ENCODE results near the gene SDS. TPM values are rescaled to one million over a fixed set of nuclear protein-coding genes. Genes with fewer than 3 reads are reported as not detected.

Gene SDS
- total RNA-seq, 1 experiment from 2014 or later = not detected

GRCh38 chr12:113428482-113428881, 24.8 kb upstream of the SDS start:
- no TSS peak for BruUV-seq (replicated peaks)

GRCh38 chr12:113427882-113428281, 24.2 kb upstream of the SDS start:
- CTCF ChIA-PET = no interaction called here
- no peaks in the 10 kb centered on the region for H3K9me3 ChIP-seq (ENCODE audit: insufficient read depth, low read depth)
- no TSS peak for BruUV-seq (replicated peaks)
- 0 out of 2 replicates have a peak, but pooled peaks cover 4% of the 10 kb centered on the region for H3K4me1 ChIP-seq (replicated peaks; ENCODE audit: insufficient read depth)
- H3K36me3 ChIP-seq (ENCODE audit: low read depth) = no peaks in the 10 kb centered on the region
- intact Hi-C loops (cut with micrococcal nuclease; ENCODE audit: unreplicated experiment) = no loop called here
- no peaks in the 10 kb centered on the region for H4K20me1 ChIP-seq (ENCODE audit: insufficient read depth)
- H3K4me3 ChIP-seq = no peak overlapping the region
- no peak for DNase-seq
- H3K9me2 ChIP-seq (ENCODE audit: insufficient read depth) = no peaks in the 10 kb centered on the region
- no peaks in the 10 kb centered on the region; the same call in 1 of the 2 replicates for H3K79me2 ChIP-seq (ENCODE audit: low read depth)
- TF ChIP-seq CTCF (conservative IDR thresholded peaks at IDR 0.05) = no peak
- TF ChIP-seq EZH2 (IDR thresholded peaks at IDR 0.05; ENCODE audit: low read depth) = no peak
- H3K27me3 ChIP-seq (ENCODE audit: insufficient read depth, low read depth) = no peaks in the 10 kb centered on the region
- H3K27ac ChIP-seq = no peak overlapping the region
- no peak overlapping the region for H2AFZ ChIP-seq
- POLR2A ChIA-PET (ENCODE audit: unreplicated experiment) = no interaction called here
- no peaks in the 10 kb centered on the region for H3F3A ChIP-seq (ENCODE audit: insufficient read depth, low read depth)
- no peak overlapping the region for H3K4me2 ChIP-seq

More at GRCh38 chr12:113428482-113428881, 24.8 kb upstream of the SDS start:
- Histone ChIP-seq H3K4me3 (no peak overlapping the region), H3K36me3 (ENCODE audit: low read depth) (no peaks in the 10 kb centered on the region), H3K9me2 (ENCODE audit: insufficient read depth) (no peaks in the 10 kb centered on the region), H3K4me2 (no peak overlapping the region), H3K9me3 (ENCODE audit: insufficient read depth, low read depth) (no peaks in the 10 kb centered on the region), H3K4me1 (replicated peaks; ENCODE audit: insufficient read depth) (no peaks in the 10 kb centered on the region), H3K27ac (no peak overlapping the region), H3K79me2 (ENCODE audit: low read depth) (no peaks in the 10 kb centered on the region), H3F3A (ENCODE audit: insufficient read depth, low read depth) (no peaks in the 10 kb centered on the region), H2AFZ (no peak overlapping the region), H4K20me1 (ENCODE audit: insufficient read depth) (no peaks in the 10 kb centered on the region), H3K27me3 (ENCODE audit: insufficient read depth, low read depth) (no peaks in the 10 kb centered on the region)
- TF ChIP-seq EZH2 (IDR thresholded peaks at IDR 0.05; ENCODE audit: low read depth) = no peak
- no peak for TF ChIP-seq CTCF (conservative IDR thresholded peaks at IDR 0.05)
- ChIA-PET POLR2A (ENCODE audit: unreplicated experiment) (no interaction called here), CTCF (interaction anchor here (0.7 kb wide), 1 partner anchor 127 kb away, joined by 5 read pairs; no protein-coding TSS in a partner anchor)
- intact Hi-C loops (cut with micrococcal nuclease; ENCODE audit: unreplicated experiment) = no loop called here
- no peak for DNase-seq

GRCh38 chr12:113425960-113426453, 22.3 kb upstream of the SDS start:
- DNase-seq = no peak
- no peak for TF ChIP-seq EZH2 (IDR thresholded peaks at IDR 0.05; ENCODE audit: low read depth)
- no peak for TF ChIP-seq CTCF (conservative IDR thresholded peaks at IDR 0.05)
- Histone ChIP-seq H4K20me1 (ENCODE audit: insufficient read depth) (no peaks in the 10 kb centered on the region), H3K27ac (no peak overlapping the region), H2AFZ (no peak overlapping the region), H3K27me3 (ENCODE audit: insufficient read depth, low read depth) (no peaks in the 10 kb centered on the region), H3K4me3 (no peak overlapping the region), H3K36me3 (ENCODE audit: low read depth) (no peaks in the 10 kb centered on the region), H3K9me3 (ENCODE audit: insufficient read depth, low read depth) (no peaks in the 10 kb centered on the region), H3K9me2 (ENCODE audit: insufficient read depth) (no peaks in the 10 kb centered on the region), H3K79me2 (ENCODE audit: low read depth) (no peaks in the 10 kb centered on the region; the same call in 1 of the 2 replicates), H3K4me1 (replicated peaks; ENCODE audit: insufficient read depth) (peaks cover 7% of the 10 kb centered on the region; the same call in 1 of the 2 replicates), H3F3A (ENCODE audit: insufficient read depth, low read depth) (peaks cover 8% of the 10 kb centered on the region; the same call in 1 of the 2 replicates), H3K4me2 (no peak overlapping the region)
- no TSS peak for BruUV-seq (replicated peaks)
- ChIA-PET POLR2A (ENCODE audit: unreplicated experiment) (interaction anchor here (0.6 kb wide), 2 partner anchors 204 to 866 kb away, joined by 4 to 14 read pairs; no protein-coding TSS in a partner anchor), CTCF (interaction anchor here (0.5 to 0.7 kb wide), 3 partner anchors 10 to 276 kb away, joined by 3 read pairs; no protein-coding TSS in a partner anchor)
- intact Hi-C loops (cut with micrococcal nuclease; ENCODE audit: unreplicated experiment) = no loop called here

Data from PC-9 (cell line).